NB4 (cell line): ENCODE data around the gene MED15.

Experiments
- POLR2A ChIP-seq: IDR thresholded peaks from 2 replicates; pipeline ENCODE4 v1.6.1; 2011; ENCODE audit warnings: mild to moderate bottlenecking; ENCODE audit not compliant: insufficient read length; ENCODE audit errors: extremely low read depth
- TF ChIP-seq, protein P1 (sequence below): IDR thresholded peaks from one replicate; pipeline ENCODE4 v1.5.1; 2012; ENCODE audit warnings: low read depth, low read length
- TF ChIP-seq, protein P2 (sequence below): IDR thresholded peaks from 2 replicates; pipeline ENCODE4 v1.6.1; 2011; ENCODE audit warnings: low read depth, low read length

DNA sequence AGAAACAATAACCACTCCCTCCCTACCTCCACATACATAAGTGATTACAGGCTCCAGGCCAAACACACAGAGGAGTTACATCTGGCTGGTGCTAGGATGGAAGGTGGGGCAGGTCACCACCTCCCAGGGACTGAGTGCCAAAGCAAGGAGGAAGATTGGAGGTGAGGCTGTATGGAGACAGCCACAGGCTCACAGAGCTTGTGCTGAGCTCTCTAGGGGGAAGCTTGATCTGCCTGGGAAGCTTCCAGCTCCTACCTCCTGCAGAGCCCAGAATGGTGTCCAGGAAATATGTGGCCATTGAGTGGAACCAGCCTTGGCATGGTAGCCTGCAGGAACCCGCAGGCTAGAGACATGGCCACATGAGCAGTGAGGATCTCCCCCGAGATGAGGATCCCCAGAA, 3.6 kb upstream of the MED15 start:
- TF ChIP-seq, protein P1, sequence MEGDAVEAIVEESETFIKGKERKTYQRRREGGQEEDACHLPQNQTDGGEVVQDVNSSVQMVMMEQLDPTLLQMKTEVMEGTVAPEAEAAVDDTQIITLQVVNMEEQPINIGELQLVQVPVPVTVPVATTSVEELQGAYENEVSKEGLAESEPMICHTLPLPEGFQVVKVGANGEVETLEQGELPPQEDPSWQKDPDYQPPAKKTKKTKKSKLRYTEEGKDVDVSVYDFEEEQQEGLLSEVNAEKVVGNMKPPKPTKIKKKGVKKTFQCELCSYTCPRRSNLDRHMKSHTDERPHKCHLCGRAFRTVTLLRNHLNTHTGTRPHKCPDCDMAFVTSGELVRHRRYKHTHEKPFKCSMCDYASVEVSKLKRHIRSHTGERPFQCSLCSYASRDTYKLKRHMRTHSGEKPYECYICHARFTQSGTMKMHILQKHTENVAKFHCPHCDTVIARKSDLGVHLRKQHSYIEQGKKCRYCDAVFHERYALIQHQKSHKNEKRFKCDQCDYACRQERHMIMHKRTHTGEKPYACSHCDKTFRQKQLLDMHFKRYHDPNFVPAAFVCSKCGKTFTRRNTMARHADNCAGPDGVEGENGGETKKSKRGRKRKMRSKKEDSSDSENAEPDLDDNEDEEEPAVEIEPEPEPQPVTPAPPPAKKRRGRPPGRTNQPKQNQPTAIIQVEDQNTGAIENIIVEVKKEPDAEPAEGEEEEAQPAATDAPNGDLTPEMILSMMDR = no peak
- TF ChIP-seq POLR2A = no peak
- TF ChIP-seq, protein P2, sequence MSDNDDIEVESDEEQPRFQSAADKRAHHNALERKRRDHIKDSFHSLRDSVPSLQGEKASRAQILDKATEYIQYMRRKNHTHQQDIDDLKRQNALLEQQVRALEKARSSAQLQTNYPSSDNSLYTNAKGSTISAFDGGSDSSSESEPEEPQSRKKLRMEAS = no peak
